Measurements from ENCODE around the gene CBR3.
"Not testable (repeated sequence)": the region's sequence is repeated elsewhere in the genome, so short reads cannot be mapped to it uniquely, and the experiment has no call there.

The CBR3 gene

DNA sequence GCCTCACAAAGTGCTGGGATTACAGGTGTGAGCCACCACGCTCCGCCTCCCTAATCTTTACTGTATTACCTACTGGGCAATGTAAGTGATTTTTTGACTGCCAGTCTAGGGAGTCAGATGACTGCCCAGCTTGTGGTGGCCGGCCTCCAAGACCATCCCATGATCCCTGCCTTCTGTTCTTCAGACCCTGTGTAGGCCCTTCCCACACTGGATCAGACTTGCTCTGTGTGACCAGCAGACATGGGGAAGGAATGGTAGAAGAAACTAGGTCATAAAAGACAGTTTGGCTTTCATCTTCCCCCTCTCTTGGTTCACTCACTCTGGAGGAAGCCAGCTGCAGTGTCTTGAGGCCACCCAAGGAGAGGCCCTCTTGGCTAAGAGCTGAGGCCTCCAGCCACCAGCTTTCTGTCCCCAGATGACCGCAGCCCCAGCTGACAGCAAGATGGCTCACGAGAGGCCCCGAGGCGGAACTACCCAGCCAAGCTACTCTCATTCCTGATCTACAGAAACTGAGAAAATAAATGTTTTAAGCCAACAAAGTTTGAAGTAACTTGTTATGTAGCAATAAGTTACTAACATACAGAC, 14.5 kb upstream of the CBR3 start:
- no peak for DNase-seq

DNA sequence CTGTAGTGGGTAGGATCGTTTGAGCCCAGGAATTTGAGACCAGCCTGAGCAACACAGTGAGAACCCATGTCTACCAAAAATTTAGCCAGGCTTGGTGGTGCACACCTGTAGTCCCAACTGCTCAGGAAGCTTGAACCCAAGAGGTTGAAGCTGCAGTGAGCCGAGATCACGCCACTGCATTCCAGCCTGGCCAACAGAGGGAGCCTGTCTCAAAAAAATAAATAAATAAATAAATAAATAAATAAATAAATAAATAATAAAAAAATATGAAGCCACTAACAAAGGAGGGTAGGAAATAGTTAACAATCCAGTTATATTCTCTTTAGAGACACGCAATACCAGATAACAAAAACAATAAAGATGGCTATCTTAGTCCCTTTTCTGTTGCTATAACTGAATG, 11.9 kb upstream of the CBR3 start:
- no peak for DNase-seq

DNA sequence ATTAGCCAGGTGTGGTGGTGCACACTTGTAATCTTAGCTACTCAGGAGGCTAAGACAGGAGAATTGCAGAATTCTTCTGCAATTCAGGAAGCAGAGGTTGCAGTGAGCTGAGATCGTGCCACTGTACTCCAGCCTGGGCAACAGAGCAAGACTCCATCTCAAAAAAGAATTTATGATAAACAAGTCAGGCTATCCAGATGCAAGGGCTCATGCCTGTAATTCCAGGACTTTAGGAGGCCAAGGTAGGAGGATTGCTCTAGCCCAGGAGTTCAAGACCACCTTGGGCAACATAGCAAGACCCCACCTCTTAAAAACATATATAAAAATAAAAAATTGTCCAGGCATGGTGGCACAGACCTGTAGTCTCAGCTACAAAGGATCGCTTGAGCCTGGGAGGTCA, 10.5 kb upstream of the CBR3 start:
- no peak for DNase-seq

DNA sequence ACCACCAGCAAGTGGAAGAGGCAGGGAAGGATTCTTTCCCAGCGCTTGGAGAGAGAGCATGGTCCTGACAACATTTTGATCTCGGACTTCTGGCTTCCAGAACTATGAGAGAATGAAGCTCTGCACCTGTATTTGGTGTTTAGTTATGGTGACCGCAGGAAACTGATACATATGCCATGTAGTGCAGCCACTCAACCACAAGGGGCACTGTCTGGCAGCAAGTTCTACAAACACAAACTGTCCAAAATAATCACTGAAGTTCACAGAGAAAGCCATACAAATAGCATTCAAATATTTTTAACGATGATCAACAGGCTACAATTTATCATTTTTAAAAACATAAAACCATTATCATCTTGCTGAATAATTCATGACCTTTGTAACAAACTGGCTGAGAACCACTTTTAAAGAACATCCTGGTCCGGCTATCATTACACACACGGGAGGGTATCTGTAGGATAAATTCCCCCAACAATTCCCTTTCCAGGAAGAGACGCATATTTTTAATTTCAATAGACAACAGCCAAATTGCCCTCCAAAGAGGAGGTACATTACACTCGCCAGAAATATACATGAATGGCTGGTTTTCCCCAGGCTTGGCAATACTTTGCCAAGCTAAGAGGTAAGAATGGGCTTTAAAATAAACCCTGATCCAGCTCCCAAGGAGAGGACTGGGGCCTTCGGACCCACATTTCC, 9.2 kb upstream of the CBR3 start:
- DNase-seq: peak; percentile 73

DNA sequence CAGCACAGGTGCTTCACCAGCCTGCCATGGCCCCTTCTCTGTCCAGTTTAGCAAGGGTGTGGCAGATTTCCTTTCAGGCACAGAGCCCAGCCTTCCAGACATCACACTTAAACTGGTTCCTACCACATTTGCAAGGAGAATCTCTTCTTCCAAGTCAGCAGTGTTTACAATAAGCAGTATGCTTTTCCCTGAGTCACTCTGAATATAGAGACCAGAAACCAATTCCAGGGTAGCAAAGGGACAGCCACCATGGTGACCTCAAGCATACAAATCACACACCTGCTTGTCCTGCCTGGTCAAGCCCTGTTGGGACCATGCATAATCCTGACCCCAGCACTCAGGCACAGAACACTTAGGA, 8.7 kb upstream of the CBR3 start:
- DNase-seq: no peak

DNA sequence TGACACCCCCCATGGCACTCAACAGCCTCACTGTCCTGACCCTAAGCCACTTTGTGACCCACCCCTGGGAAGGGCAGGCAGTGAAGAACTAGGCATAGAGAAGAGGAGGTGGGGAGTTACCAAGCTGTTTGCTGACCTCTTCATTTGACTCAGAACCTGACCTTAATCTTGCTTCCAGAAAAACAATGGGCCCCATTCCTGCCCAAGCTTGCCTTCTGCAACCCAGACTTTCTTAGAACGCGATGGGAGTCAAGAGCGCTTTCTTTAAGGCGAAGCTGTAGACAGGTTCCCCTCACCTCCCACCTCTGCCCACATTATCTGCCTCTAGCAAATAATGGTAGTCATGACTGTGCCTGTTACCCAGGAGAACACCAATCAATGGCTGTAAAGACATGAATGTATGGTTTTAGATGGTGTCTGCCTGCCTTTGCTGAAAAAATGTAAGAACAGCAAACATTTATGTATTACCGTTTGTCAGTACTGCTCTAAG, 8.2 kb upstream of the CBR3 start:
- DNase-seq: no peak

GRCh38 chr21:36127250-36127904, 7.5 kb upstream of the CBR3 start:
- DNase-seq: no peak

- DNase-seq: no peak
Observed at GRCh38 chr21:36127977-36128376, 6.9 kb upstream of the CBR3 start.

GRCh38 chr21:36129219-36129618, 5.7 kb upstream of the CBR3 start:
- DNase-seq: no peak

DNA sequence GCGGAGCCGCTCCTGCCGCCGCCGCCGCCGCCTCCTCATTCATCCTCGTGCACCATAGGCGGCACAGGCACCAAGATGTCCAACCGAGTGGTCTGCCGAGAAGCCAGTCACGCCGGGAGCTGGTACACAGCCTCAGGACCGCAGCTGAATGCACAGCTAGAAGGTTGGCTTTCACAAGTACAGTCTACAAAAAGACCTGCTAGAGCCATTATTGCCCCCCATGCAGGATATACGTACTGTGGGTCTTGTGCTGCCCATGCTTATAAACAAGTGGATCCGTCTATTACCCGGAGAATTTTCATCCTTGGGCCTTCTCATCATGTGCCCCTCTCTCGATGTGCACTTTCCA, 4.5 kb upstream of the CBR3 start:
- not testable (repeated sequence) for DNase-seq

DNA sequence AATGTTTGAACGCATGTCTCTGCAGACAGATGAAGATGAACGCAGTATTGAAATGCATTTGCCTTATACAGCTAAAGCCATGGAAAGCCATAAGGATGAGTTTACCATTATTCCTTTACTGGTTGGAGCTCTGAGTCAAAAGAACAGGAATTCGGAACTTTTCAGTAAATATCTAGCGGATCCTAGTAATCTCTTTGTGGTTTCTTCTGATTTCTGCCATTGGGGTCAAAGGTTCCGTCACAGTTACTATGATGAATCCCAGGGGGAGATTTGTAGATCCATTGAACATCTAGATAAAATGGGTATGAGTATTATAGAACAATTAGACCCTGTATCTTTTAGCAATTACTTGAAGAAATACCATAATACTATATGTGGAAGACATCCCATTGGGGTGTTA, 4.0 kb upstream of the CBR3 start:
- DNase-seq: not testable (repeated sequence)

GRCh38 chr21:36132696-36133095, 2.2 kb upstream of the CBR3 start:
- DNase-seq: no peak

DNA sequence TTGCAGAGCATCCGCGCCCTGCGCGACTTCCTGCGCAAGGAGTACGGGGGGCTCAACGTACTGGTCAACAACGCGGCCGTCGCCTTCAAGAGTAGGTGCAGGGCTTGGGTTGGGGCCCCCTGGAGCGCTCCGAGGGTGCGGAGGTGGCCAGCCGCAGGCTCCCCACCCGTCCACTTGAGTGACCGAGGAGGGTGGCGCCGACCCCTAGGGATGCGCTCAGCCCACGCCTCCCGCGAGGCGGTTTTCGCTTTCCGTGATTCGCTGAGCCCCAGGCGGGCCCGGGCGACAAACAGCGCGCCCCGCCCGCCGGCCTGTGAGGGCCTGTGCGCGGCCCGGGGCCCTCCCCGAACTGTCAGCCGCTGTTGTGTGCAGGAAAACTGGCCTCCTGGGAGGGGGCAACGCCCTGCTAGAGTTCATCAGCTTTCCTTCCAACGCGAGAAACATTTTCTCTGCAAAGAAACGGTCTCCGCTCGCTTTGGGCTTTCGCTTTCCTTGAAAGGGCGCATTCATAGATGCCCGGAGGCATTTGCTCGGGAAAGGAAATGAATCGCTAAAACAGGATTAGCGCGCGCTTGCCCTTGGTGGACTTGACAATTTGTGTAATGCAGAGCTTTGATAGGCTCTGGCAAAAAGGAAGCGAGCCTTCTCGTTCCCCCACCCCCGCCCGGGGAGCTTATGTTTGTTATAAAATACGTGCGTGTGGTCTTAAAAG, 668 bp downstream of the CBR3 start:
- peak; percentile 80 for DNase-seq

GRCh38 chr21:36139791-36140190, 4.9 kb downstream of the CBR3 start:
- DNase-seq: not testable (repeated sequence)

DNA sequence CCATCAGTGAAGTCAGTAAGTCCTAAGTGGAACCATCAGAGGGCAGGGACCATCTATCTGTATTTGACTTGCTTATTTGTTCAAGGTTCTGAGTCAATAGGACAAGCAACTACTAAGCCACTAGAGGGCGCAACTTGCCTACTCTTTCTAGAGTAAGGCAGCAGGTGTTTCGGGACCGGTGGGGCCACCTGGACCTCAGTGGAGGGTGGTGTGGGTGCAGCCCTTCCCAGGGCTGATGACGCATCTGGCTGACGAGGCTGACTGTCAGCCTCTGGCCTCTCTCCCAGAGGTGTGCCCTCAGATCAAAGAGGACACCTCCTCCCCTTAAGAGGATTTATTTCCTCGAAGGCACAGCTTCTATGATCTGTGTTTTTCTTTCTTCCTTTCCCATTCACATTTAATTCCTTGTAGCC, 6.6 kb downstream of the CBR3 start:
- peak; percentile 86 for DNase-seq

DNA sequence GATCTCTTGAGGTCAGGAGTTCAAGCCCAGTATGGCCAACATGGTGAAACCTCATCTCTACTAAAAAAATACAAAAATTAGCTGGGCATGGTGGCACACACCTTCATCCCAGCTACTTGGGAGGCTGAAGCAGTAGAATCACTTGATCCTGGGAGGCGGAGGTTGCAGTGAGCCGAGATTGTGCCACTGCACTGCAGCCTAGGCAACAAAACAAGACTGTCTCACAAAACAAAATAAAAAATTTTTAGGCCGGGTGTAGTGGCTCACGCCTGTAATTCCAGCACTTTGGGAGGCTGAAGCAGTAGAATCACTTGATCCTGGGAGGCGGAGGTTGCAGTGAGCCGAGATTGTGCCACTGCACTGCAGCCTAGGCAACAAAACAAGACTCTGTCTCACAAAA, 9.4 kb downstream of the CBR3 start:
- DNase-seq: not testable (repeated sequence)

- no peak for DNase-seq
Observed at GRCh38 chr21:36145259-36145658, 10.4 kb downstream of the CBR3 start.

DNA sequence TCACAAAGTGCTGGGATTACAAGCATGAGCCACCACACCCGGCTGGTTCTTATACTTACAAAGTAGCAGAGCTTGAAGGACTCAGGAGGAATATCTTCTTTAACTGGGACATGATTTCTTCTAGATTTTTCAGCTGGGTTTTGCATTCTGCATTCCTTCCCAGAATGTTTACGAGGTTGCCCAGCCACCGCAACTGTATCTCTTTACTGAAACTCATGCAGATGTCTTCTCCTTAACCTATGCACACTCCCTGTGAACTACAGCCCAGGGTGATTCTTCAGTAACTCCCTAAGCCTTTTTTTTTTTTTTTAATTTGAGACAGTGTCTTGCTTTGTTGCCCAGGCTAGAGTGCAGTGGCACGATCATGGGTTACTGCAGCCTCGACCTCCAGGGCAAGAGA, 13.0 kb downstream of the CBR3 start:
- no peak for DNase-seq

DNA sequence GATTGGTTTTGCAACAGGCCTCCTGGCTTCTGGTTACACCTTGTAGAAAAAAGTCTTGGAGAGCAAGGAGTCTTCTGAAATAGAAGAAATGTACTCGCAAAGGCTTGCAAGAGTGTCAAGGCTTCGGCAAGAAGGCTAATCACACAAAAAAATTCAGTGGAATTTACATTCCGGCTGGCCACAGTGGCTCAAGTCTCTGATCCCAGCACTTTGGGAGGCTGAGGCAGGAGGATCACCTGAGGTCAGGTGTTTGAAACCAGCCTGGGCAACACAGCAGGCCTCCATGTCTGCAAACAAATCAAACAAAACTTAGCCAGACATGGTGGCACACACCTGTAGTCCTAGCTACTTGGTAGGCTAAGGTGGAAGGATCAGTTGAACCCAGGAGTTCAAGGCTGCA, 14.0 kb downstream of the CBR3 start:
- no peak for DNase-seq

DNA sequence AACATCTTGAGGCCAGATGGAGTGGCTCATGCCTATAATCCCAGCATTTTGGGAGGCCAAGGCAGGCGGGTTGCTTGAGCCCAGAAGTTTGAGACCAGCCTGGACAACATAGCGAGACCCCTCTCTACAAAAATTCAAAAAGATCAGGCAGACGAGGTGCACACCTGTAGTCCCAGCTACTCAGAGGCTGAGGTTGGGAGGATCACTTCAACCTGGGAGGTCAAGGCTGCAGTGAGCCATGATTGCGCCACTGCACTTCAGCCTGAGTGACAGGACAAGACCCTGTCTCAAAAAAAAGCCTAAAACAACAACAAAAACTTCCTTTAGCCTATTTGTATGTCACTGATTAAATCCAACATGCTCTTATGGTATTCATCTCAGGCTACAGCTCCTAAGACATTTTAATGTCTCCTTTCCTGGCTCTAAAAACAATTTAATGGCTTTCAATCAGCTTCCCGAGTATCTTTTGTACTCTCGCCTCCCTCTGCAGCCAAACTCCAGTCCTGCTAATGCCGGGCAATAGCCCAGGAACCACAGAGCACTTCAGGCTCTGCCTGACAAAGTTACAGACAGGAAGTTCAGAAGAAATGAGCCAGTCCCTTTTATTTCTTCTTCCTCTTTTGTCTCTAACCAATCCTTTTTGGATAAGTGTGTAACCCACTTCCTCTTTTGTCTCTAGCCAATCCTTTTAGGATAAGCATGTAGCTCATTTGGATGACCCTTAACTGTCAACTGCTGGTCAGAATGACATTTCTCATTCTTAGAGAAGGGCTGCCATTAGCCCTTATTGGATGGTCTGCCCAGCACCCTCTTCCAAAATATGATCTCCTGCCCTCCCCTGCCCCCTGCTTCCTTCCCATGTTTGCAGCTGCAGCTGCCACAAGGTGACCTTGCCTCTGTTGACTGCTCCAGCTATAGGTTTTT, 15.2 kb downstream of the CBR3 start:
- DNase-seq: no peak

DNA sequence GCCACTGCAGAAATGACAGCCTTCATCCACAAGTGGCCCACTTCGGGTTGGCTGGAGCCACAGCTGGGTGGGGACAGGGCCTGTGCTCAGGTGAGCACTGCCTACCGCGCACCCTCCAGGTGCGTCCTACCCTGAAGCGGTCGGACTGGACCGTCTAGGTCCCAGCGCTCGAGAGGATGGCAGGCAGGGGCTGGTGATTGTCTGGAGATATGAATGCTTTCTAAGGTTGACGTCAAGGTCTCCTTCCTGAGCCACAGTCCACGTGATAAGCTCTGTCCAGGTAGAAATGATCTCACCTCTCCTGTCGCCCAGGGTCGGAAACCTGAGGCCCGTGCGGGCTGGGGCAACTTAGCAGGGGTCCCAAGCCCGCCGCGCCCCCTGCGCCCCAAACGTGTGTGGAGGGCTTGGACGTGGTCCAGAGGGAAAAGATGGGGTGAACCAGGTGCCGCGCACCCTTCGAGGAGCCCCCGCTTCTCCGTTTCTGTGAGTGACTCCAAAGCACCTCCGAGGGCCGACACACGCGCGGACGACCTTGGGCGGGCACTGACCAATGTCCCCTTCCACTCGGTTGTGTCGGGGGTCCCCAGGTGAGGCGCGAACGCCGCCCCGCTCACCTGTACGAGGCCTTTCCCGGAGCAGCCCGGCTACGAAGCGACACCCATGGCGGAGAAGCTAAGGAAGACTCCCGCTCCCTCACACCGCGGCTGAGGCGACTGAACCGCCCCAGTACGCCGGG, 20.9 kb downstream of the CBR3 start:
- DNase-seq: peak; percentile 54

DNA sequence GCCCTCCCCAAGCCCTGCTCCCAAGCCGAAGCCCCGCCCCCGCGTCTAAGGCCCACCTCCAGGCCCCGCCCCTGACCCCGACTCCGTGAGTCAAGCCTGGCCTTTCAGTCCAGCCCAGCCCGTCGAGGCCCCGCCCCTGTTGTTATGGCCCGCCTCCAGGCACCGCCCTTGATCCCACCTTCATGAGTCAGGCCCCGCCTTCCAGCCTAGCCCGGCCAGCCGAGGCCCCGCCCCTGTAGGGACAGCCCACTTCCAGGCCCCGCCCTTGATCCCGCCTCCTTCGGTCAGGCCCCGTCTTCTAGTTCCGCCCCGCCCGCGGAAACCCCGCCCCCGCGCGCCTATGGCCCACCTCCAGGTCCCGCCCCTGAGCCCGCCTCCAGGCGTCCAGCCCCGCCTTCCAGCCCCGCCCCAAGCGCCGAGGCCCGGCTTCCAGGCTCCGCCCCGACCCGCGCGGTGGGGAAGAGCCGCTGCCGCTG, 21.5 kb downstream of the CBR3 start:
- DNase-seq: peak; percentile 95

Measured in DMS79 treated with DMSO at 0.1 percent for 48 hours (cell line).